Upper lobe of left lung (tissue), 4 donors: ENCODE results near the gene TNFSF10.

Experiments
- CTCF ChIP-seq, 6 experiments: fragments of 450-650 bp in 4 of 6; fragments of 200-600 bp in 2 of 6; sonication (generic) in 2 of 6; IDR thresholded peaks; one replicate each; pipeline ENCODE4 v1.5.1; 2016 to 2019; ENCODE audit warnings: antibody characterized with exemption in 6 of 6
- EP300 ChIP-seq, 4 donors: sonication (generic); formaldehyde crosslinking; IDR thresholded peaks; one replicate each; pipeline ENCODE4 v1.5.1; 2017; ENCODE audit warnings: antibody characterized with exemption in 4 of 4, control low read depth in 2 of 4

GRCh38 chr3:172543884-172544283, 20.7 kb upstream of the TNFSF10 start:
- TF ChIP-seq CTCF (IDR thresholded peaks at IDR 0.05) (no peak), EP300 (IDR thresholded peaks at IDR 0.05) (no peak)
